SK-N-SH (cell line): ENCODE results near the gene REEP3. TPM values are rescaled to one million over a fixed set of nuclear protein-coding genes. Genes with fewer than 3 reads are reported as not detected.

ENCODE experiments used
- CTCF ChIA-PET: fragments of 300-600, 350-600 bp; formaldehyde crosslinking; extraction: SDS; loops from one replicate; lab custom pipeline; 2021; lab: Yijun Ruan, JAX
- POLR2A ChIA-PET: fragments of 350-600 bp; sonication (Branson Sonifier 250); formaldehyde crosslinking; extraction: SDS; loops from one replicate; lab custom pipeline; 2020; ENCODE audit warnings: antibody characterized with exemption, inconsistent platforms; lab: Yijun Ruan, JAX
- DNase-seq: peaks from one replicate; pipeline ENCODE4 v3.0.0; 2012
- H2AFZ ChIP-seq: fragments of 200-600 bp; sonication (generic); 2 replicates; pipeline ENCODE4 v1.8.1; 2016; ENCODE audit warnings: antibody characterized with exemption, mild to moderate bottlenecking, low read depth
- H3F3A ChIP-seq: fragments of 200-600 bp; sonication (generic); replicated peaks from 2 replicates; pipeline ENCODE3; 2016; ENCODE audit warnings: antibody characterized with exemption, mild to moderate bottlenecking; ENCODE audit not compliant: insufficient read depth
- H3K27ac ChIP-seq, 2 experiments: fragments of 200-500 bp in 1 of 2; fragments of 200-600 bp in 1 of 2; sonication (Bioruptor generic) in 1 of 2; sonication (generic), shearing (Covaris generic) in 1 of 2; 2 replicates each; pipeline versions ENCODE4 v1.5.1 to v1.6.1; 2014 to 2016; ENCODE audit warnings: low read depth in 2 of 2, inconsistent platforms in 1 of 2, low read length in 1 of 2, mild to moderate bottlenecking in 1 of 2, mixed read lengths in 1 of 2
- H3K27me3 ChIP-seq: fragments of 200-600 bp; sonication (generic), shearing (Covaris generic); 2 replicates; pipeline ENCODE4 v1.6.1; 2016; ENCODE audit warnings: mixed run types; ENCODE audit not compliant: insufficient read depth
- H3K36me3 ChIP-seq, 2 experiments: fragments of 200-500 bp in 1 of 2; fragments of 200-600 bp in 1 of 2; sonication (Bioruptor generic) in 1 of 2; sonication (generic) in 1 of 2; replicated peaks in 1 of 2; 2 replicates each; pipeline versions ENCODE3 to v1.5.1; 2014 to 2016; ENCODE audit warnings: low read length in 1 of 2, mild to moderate bottlenecking in 1 of 2; ENCODE audit not compliant: insufficient read depth in 2 of 2, control insufficient read depth in 1 of 2
- H3K4me1 ChIP-seq, 2 experiments: fragments of 200-500 bp in 1 of 2; fragments of 200-600 bp in 1 of 2; sonication (Bioruptor generic) in 1 of 2; sonication (generic), shearing (Covaris generic) in 1 of 2; 2 replicates each; pipeline versions ENCODE4 v1.5.1 to v1.6.1; 2014 to 2016; ENCODE audit warnings: low read depth in 1 of 2, low read length in 1 of 2, mixed run types in 1 of 2; ENCODE audit not compliant: insufficient read depth in 2 of 2, control insufficient read depth in 1 of 2
- H3K4me2 ChIP-seq: fragments of 200-600 bp; sonication (generic), shearing (Covaris generic); 2 replicates; pipeline ENCODE4 v1.6.1; 2017; ENCODE audit warnings: mixed run types
- H3K4me3 ChIP-seq, 2 experiments: fragments of 200-500 bp in 1 of 2; fragments of 200-600 bp in 1 of 2; sonication (Bioruptor generic) in 1 of 2; sonication (generic), shearing (Covaris generic) in 1 of 2; 2 replicates each; pipeline versions ENCODE4 v1.5.1 to v1.8.1; 2014 to 2016; ENCODE audit warnings: low read depth in 2 of 2, inconsistent platforms in 1 of 2, low read length in 1 of 2, mild to moderate bottlenecking in 1 of 2, mixed read lengths in 1 of 2, moderate library complexity in 1 of 2
- H3K79me2 ChIP-seq: fragments of 200-600 bp; sonication (generic); 2 replicates; pipeline ENCODE4 v1.8.1; 2017; ENCODE audit warnings: mild to moderate bottlenecking; ENCODE audit not compliant: insufficient read depth
- H3K9ac ChIP-seq: fragments of 200-600 bp; sonication (generic); 2 replicates; pipeline ENCODE4 v1.6.1; 2017; ENCODE audit warnings: mixed run types
- H3K9me2 ChIP-seq: fragments of 200-600 bp; sonication (generic); 2 replicates; pipeline ENCODE4 v1.6.1; 2017; ENCODE audit warnings: mixed run types
- H3K9me3 ChIP-seq: fragments of 200-600 bp; sonication (generic); 2 replicates; pipeline ENCODE4 v1.6.1; 2017; ENCODE audit warnings: mixed run types, mild to moderate bottlenecking, moderate library complexity
- H4K20me1 ChIP-seq: fragments of 200-600 bp; sonication (generic); 2 replicates; pipeline ENCODE4 v1.6.1; 2017; ENCODE audit warnings: mild to moderate bottlenecking, mixed run types; ENCODE audit not compliant: insufficient read depth
- CHD2 ChIP-seq: fragments of 150-350 bp; IDR thresholded peaks from 2 replicates; pipeline ENCODE4 v1.6.1; 2018; ENCODE audit warnings: low read length; ENCODE audit not compliant: partially characterized antibody
- EZH2phosphoT487 ChIP-seq: fragments of 200-600 bp; sonication (generic); IDR thresholded peaks from 2 replicates; pipeline ENCODE4 v1.6.1; 2017; ENCODE audit warnings: low read depth, mixed run types, mild to moderate bottlenecking, antibody characterized with exemption, moderate library complexity, borderline replicate concordance
- FOSL2 ChIP-seq: IDR thresholded peaks from 2 replicates; pipeline ENCODE4 v1.4.0; 2012; ENCODE audit warnings: low read depth, mild to moderate bottlenecking, moderate library complexity, borderline replicate concordance
- FOXM1 ChIP-seq: IDR thresholded peaks from 2 replicates; pipeline ENCODE4 v1.4.0; 2012; ENCODE audit warnings: low read depth, mild to moderate bottlenecking
- GABPA ChIP-seq: IDR thresholded peaks from 2 replicates; pipeline ENCODE4 v1.4.0; 2012; ENCODE audit warnings: low read depth, mild to moderate bottlenecking
- JUND ChIP-seq: IDR thresholded peaks from 2 replicates; pipeline ENCODE4 v1.4.0; 2012
- MXI1 ChIP-seq: IDR thresholded peaks from 2 replicates; pipeline ENCODE4 v1.6.1; 2012; ENCODE audit warnings: mild to moderate bottlenecking, low read depth, low read length, improper control_type of control experiment
- NFIC ChIP-seq: IDR thresholded peaks from 2 replicates; pipeline ENCODE4 v1.4.0; 2012; ENCODE audit warnings: borderline replicate concordance
- NRF1 ChIP-seq: IDR thresholded peaks from 2 replicates; pipeline ENCODE4 v1.6.1; 2012; ENCODE audit warnings: low read depth, mild to moderate bottlenecking, low read length
- RCOR1 ChIP-seq: fragments of 150-350 bp; IDR thresholded peaks from 2 replicates; pipeline ENCODE4 v1.6.1; 2017; ENCODE audit warnings: antibody characterized with exemption, low read length
- RFX5 ChIP-seq: IDR thresholded peaks from 2 replicates; pipeline ENCODE4 v1.6.1; 2012; ENCODE audit warnings: mild to moderate bottlenecking, improper control_type of control experiment, low read length
- SMC3 ChIP-seq: IDR thresholded peaks from 2 replicates; pipeline ENCODE4 v1.6.1; 2012; ENCODE audit warnings: low read depth, low read length, improper control_type of control experiment
- TCF12 ChIP-seq: IDR thresholded peaks from 2 replicates; pipeline ENCODE4 v1.4.0; 2012
- TEAD4 ChIP-seq: IDR thresholded peaks from 2 replicates; pipeline ENCODE4 v1.4.0; 2012; ENCODE audit warnings: mild to moderate bottlenecking, borderline replicate concordance; ENCODE audit not compliant: insufficient read depth
- YY1 ChIP-seq: IDR thresholded peaks from 2 replicates; pipeline ENCODE4 v1.4.0; 2012; ENCODE audit warnings: low read depth, mild to moderate bottlenecking
- WGBS: methylation state at CpG from one replicate; pipeline ENCODE4 v1.1.6; 2017; ENCODE audit warnings: low lambda C conversion rate; 5-methylcytosine and 5-hydroxymethylcytosine counted together
- polyA plus RNA-seq, 3 experiments: library from polyadenylated mRNA; depleted of rRNA; stranded (reverse); fragments of >200 nt; gene quantifications; 2 replicates each; pipeline ENCODE4 v1.2.3, GENCODE V29; 2012
- TF ChIP-seq, protein P1 (sequence below): IDR thresholded peaks from 2 replicates; pipeline ENCODE4 v1.6.1; 2012; ENCODE audit warnings: mild to moderate bottlenecking, low read depth, low read length, moderate library complexity
- TF ChIP-seq, protein P2 (sequence below): fragments of 200-600 bp; sonication (generic); IDR thresholded peaks from 2 replicates; pipeline ENCODE4 v1.6.1; 2017; ENCODE audit warnings: antibody characterized with exemption, mild to moderate bottlenecking, moderate library complexity
- TF ChIP-seq, protein P3 (sequence below): IDR thresholded peaks from 2 replicates; pipeline ENCODE4 v1.4.0; 2012; ENCODE audit warnings: low read depth, borderline replicate concordance
- TF ChIP-seq, protein P4 (sequence below): IDR thresholded peaks from 2 replicates; pipeline ENCODE4; 2012
- TF ChIP-seq, protein P5 (sequence below): IDR thresholded peaks from 2 replicates; pipeline ENCODE4 v1.4.0; 2012; ENCODE audit warnings: low read depth

Gene REEP3
- polyA plus RNA-seq, 1 of the 3 experiments (the other 2 are of a cell fraction): 7.6 TPM

DNA sequence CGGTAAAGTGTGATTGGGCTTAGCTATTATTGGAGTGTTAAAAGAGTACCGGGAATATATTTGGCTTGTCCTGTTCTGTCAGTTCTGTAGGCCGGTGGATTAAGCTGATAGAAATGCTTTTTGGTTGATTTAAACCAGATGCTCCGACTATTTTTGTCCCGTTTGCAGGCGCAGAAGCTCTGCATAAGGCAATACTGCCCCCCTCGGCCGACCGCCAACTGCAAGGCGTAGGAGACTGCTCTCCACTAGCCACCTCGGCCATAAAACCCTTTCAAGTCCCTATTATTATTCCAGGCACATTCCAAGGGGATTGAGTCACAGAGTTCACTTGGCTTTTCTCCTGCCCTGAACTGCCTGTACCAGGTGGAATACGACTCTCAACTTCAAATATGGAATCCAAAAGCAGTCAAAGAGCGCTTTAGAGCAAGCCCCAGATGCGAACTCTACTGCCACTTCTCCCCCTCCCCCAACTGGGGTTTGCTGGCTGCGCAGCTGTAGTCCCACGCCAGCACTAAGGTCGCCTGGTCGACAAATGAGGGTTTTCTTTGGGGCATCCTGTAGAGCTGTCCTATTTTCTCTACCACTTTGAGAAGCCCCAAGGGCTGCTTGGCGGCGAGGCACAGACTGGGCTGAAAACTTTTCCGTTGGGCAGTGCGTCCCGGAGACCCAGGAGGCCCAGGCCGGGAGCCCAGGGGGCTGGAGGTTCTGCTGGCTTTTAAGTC is 108.3 kb downstream of the REEP3 start (continued):
- TF ChIP-seq, protein P1, sequence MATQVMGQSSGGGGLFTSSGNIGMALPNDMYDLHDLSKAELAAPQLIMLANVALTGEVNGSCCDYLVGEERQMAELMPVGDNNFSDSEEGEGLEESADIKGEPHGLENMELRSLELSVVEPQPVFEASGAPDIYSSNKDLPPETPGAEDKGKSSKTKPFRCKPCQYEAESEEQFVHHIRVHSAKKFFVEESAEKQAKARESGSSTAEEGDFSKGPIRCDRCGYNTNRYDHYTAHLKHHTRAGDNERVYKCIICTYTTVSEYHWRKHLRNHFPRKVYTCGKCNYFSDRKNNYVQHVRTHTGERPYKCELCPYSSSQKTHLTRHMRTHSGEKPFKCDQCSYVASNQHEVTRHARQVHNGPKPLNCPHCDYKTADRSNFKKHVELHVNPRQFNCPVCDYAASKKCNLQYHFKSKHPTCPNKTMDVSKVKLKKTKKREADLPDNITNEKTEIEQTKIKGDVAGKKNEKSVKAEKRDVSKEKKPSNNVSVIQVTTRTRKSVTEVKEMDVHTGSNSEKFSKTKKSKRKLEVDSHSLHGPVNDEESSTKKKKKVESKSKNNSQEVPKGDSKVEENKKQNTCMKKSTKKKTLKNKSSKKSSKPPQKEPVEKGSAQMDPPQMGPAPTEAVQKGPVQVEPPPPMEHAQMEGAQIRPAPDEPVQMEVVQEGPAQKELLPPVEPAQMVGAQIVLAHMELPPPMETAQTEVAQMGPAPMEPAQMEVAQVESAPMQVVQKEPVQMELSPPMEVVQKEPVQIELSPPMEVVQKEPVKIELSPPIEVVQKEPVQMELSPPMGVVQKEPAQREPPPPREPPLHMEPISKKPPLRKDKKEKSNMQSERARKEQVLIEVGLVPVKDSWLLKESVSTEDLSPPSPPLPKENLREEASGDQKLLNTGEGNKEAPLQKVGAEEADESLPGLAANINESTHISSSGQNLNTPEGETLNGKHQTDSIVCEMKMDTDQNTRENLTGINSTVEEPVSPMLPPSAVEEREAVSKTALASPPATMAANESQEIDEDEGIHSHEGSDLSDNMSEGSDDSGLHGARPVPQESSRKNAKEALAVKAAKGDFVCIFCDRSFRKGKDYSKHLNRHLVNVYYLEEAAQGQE: 0 out of 2 replicates have a peak, but pooled peaks have one; percentile 16
- TF ChIP-seq CHD2 (peak; percentile 74), JUND (peak; percentile 83), NFIC (peak; percentile 91)

DNA sequence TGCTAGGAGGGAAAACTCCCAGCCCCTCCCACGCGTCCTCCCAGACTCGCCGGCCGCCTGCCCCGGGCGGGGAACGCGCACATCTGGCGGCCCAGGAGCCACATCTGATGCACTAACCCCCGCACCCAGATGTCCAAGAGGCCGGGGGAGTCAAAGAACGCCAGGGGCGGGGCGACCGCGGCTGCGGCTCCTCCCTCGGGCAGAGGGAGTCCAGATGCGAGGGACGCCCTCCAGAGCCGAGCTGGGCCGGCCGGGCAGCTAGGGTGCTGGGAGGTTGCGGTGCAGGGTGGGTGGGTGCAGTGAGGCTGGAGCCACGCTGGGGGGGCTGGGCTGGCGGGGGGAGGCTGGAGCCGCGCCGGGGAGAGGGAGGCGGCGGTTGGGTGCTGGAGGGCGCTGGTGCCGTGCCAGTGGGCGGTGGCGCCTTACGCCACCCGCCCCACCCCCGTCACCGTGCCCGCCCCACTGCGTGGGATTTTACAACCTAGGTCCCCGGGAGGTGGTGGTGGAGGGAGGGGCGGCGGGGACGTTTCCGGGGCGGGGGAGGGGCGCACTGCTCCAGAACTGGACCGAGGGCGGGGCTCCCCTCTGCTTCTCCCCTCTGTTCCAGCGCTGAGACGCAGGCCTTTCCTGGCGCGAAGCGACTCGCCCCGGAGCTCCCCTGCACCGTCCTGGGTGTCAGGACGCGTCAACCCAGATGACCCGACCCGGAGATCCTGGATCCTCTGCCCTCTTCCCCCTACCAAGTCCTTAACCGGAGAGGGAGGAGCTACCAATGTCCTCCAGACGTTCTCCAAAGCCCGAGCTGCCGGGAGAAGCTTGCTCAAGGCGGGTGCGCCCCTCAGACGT is 109.1 kb downstream of the REEP3 start:
- ChIA-PET POLR2A (interaction anchor here (0.6 to 4.9 kb wide), 22 partner anchors 13 to 497 kb away, joined by 3 to 94 read pairs (median 4); partner anchors contain the start of genes JMJD1C, NRBF2 and REEP3), CTCF (interaction anchor here (0.7 to 8.6 kb wide), 34 partner anchors 11 to 472 kb away, joined by 3 to 213 read pairs (median 6); partner anchors contain the start of gene REEP3)
- H3K4me3 ChIP-seq: peak overlapping the region; percentile 64 to 73
- TF ChIP-seq GABPA (no peak), EZH2phosphoT487 (no peak), MXI1 (peak; percentile 16; the same call in 1 of the 2 replicates), RFX5 (no peak), TCF12 (peak; percentile 49), TEAD4 (no peak), SMC3 (0 out of 2 replicates have a peak, but pooled peaks have one; percentile 3), JUND (no peak), NRF1 (no peak), FOSL2 (no peak), FOXM1 (no peak), RCOR1 (peak; percentile 63; the same call in 1 of the 2 replicates), NFIC (peak; percentile 1; the same call in 1 of the 2 replicates), YY1 (no peak)
- TF ChIP-seq, protein P2, sequence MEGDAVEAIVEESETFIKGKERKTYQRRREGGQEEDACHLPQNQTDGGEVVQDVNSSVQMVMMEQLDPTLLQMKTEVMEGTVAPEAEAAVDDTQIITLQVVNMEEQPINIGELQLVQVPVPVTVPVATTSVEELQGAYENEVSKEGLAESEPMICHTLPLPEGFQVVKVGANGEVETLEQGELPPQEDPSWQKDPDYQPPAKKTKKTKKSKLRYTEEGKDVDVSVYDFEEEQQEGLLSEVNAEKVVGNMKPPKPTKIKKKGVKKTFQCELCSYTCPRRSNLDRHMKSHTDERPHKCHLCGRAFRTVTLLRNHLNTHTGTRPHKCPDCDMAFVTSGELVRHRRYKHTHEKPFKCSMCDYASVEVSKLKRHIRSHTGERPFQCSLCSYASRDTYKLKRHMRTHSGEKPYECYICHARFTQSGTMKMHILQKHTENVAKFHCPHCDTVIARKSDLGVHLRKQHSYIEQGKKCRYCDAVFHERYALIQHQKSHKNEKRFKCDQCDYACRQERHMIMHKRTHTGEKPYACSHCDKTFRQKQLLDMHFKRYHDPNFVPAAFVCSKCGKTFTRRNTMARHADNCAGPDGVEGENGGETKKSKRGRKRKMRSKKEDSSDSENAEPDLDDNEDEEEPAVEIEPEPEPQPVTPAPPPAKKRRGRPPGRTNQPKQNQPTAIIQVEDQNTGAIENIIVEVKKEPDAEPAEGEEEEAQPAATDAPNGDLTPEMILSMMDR: no peak
- TF ChIP-seq, protein P3, sequence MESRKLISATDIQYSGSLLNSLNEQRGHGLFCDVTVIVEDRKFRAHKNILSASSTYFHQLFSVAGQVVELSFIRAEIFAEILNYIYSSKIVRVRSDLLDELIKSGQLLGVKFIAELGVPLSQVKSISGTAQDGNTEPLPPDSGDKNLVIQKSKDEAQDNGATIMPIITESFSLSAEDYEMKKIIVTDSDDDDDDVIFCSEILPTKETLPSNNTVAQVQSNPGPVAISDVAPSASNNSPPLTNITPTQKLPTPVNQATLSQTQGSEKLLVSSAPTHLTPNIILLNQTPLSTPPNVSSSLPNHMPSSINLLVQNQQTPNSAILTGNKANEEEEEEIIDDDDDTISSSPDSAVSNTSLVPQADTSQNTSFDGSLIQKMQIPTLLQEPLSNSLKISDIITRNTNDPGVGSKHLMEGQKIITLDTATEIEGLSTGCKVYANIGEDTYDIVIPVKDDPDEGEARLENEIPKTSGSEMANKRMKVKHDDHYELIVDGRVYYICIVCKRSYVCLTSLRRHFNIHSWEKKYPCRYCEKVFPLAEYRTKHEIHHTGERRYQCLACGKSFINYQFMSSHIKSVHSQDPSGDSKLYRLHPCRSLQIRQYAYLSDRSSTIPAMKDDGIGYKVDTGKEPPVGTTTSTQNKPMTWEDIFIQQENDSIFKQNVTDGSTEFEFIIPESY: no peak
- TF ChIP-seq, protein P4, sequence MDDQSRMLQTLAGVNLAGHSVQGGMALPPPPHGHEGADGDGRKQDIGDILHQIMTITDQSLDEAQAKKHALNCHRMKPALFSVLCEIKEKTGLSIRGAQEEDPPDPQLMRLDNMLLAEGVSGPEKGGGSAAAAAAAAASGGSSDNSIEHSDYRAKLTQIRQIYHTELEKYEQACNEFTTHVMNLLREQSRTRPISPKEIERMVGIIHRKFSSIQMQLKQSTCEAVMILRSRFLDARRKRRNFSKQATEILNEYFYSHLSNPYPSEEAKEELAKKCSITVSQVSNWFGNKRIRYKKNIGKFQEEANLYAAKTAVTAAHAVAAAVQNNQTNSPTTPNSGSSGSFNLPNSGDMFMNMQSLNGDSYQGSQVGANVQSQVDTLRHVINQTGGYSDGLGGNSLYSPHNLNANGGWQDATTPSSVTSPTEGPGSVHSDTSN: no peak
- TF ChIP-seq, protein P5, sequence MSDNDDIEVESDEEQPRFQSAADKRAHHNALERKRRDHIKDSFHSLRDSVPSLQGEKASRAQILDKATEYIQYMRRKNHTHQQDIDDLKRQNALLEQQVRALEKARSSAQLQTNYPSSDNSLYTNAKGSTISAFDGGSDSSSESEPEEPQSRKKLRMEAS: peak; percentile 57

More for the DNA sequence above, 109.1 kb downstream of the REEP3 start:
- H3K36me3 ChIP-seq: no peaks in the 10 kb centered on the region
- H3K27me3 ChIP-seq: no peaks in the 10 kb centered on the region
- H3K4me2 ChIP-seq: peak overlapping the region; percentile 98
- no peaks in the 10 kb centered on the region for H3K79me2 ChIP-seq
- peak; percentile 92 for DNase-seq
- peaks cover 32% of the 10 kb centered on the region for H3F3A ChIP-seq
- H4K20me1 ChIP-seq: no peaks in the 10 kb centered on the region
- 3% methylated on average over 14 of the region's 70 CpGs for WGBS
- peaks cover 25 to 27% of the 10 kb centered on the region in 2 experiments for H3K4me1 ChIP-seq
- H3K9me2 ChIP-seq: no peaks in the 10 kb centered on the region
- H2AFZ ChIP-seq: peak overlapping the region; percentile 80
- no peaks in the 10 kb centered on the region for H3K9me3 ChIP-seq
- H3K9ac ChIP-seq: peak overlapping the region; percentile 91
- H3K27ac ChIP-seq: peak overlapping the region; percentile 100
